Activated T-helper 17 cell treated with anti-CD3 and anti-CD28 coated beads, Interleukin-2, amount 50 U/mL, for 72 hours (primary cell): ENCODE data around the gene TGFBI. TPM values are rescaled to one million over a fixed set of nuclear protein-coding genes. Genes with fewer than 3 reads are reported as not detected.

Experiments
- ATAC-seq: fragments of 150-1000 bp; cut with Tn5 transposase; replicated peaks from 2 replicates; pipeline ENCODE4 v1.10.0; 2021; ENCODE audit warnings: mild to moderate bottlenecking, moderate library complexity
- H3K27ac Mint-ChIP-seq: one replicate; pipeline ENCODE4 v1.8.0; 2022; ENCODE audit warnings: mixed read lengths
- H3K27me3 Mint-ChIP-seq: one replicate; pipeline ENCODE4 v1.8.0; 2022; ENCODE audit warnings: mixed read lengths
- H3K36me3 Mint-ChIP-seq: one replicate; pipeline ENCODE4 v1.8.0; 2022; ENCODE audit warnings: low read depth, mild to moderate bottlenecking, mixed read lengths
- H3K4me1 Mint-ChIP-seq: one replicate; pipeline ENCODE4 v1.8.0; 2022; ENCODE audit warnings: mixed read lengths
- H3K4me3 Mint-ChIP-seq: one replicate; pipeline ENCODE4 v1.8.0; 2022; ENCODE audit warnings: mild to moderate bottlenecking, mixed read lengths
- H3K9me3 Mint-ChIP-seq: one replicate; pipeline ENCODE4 v1.8.0; 2022; ENCODE audit warnings: mixed read lengths
- total RNA-seq, 2 donors: library from RNA; stranded (reverse); gene quantifications; one replicate each; pipeline ENCODE4 v1.2.3, GENCODE V29; 2022

The TGFBI gene
- total RNA-seq, 2 donors from 2014 or later = 0.78 TPM; not detected in 1

DNA sequence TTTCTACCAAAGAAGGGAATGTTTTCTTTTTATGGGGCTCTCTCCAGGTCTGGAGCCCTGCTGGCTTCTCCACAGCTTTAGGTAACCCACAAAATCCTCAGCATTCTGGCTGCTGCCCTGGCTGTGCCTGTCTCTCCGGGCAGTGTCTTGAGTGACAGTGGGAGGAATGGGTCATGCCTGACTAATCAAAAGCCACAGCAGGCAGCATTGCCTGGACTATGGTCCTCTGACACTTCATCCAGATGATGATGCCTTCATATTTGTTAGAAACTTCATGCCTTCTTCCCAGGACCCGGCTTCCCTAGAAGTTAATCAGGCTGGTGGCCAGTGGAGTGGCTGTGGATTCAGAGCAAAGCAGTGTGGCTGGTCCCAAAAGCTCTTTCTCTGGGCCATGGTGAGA lies 32.2 kb upstream of the TGFBI start:
- H3K9me3 Mint-ChIP-seq = no peaks in the 10 kb centered on the region
- H3K4me1 Mint-ChIP-seq = no peaks in the 10 kb centered on the region
- no peaks in the 10 kb centered on the region for H3K36me3 Mint-ChIP-seq

DNA sequence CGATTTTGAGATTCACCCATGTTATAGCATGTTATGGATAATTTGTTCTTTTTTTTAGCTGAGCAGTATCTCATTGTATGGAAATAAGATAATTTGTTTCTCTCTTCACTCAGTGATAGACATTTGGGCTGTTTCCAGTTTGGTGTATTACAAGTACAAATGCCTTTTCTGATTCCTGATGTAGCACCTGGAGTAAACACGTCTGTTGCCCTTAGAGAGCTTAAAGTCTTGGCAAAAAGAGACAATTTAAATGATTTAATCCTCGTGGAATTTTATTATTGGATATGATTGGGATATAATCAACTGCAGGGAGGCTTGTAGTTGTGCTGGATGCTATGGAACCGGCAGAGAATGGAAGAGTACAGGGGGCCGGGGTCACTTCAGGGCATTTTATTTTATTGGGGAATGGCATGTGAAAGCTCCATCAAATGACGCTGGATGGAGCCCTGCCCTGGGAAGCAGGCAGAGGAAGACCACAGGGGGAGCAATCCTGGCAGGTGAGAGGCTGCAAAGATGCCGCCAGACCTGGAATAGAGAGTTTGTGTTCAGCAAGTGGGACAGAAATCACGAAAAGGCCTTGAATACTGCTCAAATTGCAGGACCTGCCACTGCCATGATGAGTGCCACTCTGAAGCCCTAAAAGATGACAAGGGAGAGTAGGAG lies 31.0 kb upstream of the TGFBI start:
- ATAC-seq = no peak
- peaks cover 17% of the 10 kb centered on the region for H3K27me3 Mint-ChIP-seq
- no peaks in the 10 kb centered on the region for H3K9me3 Mint-ChIP-seq
- H3K27ac Mint-ChIP-seq = no peak overlapping the region
- H3K36me3 Mint-ChIP-seq = no peaks in the 10 kb centered on the region
- no peak overlapping the region for H3K4me3 Mint-ChIP-seq
- no peaks in the 10 kb centered on the region for H3K4me1 Mint-ChIP-seq

More for the DNA sequence above, 32.2 kb upstream of the TGFBI start:
- no peak overlapping the region for H3K4me3 Mint-ChIP-seq
- peaks cover 17% of the 10 kb centered on the region for H3K27me3 Mint-ChIP-seq
- ATAC-seq = no peak
- no peak overlapping the region for H3K27ac Mint-ChIP-seq

GRCh38 chr5:135998889-135999288 lies 29.9 kb upstream of the TGFBI start:
- Mint-ChIP-seq H3K4me1 (no peaks in the 10 kb centered on the region), H3K27ac (no peak overlapping the region), H3K9me3 (no peaks in the 10 kb centered on the region), H3K36me3 (no peaks in the 10 kb centered on the region), H3K4me3 (no peak overlapping the region), H3K27me3 (peaks cover 17% of the 10 kb centered on the region)
- ATAC-seq = no peak

DNA sequence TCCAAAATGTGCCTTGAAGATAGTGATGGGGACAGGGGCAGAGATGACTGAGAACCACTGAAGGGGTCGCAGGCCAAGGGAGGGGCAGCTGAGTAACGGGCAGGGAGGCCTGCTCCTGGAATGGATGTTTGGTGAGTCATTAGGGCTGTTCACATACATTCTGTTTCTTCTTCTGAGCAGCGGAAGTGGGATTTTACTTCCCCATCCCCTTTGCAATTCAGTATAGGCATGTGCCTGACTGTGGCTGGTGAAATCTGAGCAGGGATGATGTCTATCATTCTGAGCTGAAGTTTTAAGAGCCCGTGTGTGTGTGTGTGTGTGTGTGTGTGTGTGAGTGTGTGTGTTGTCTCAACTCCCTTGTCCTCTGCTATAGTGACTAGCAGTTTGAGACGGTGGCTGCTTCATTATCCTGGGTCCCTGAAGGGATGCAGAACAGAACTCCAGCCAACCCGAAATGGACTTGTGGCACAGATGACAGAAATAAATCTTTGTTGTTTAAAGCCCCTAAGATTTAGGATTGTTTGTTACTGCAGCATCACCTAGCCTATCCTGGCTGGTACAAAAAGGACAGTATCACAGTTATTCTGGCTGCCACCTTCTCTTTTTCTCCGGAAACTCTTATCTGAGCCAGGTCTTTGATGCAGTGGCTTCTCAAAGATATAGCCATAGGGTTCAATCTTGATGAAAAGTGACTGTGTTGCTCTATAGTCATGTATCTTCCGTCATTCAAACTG lies 29.2 kb upstream of the TGFBI start:
- ATAC-seq = no peak
- Mint-ChIP-seq H3K4me1 (no peaks in the 10 kb centered on the region), H3K27me3 (peaks cover 17% of the 10 kb centered on the region), H3K9me3 (no peaks in the 10 kb centered on the region), H3K4me3 (no peak overlapping the region), H3K36me3 (no peaks in the 10 kb centered on the region), H3K27ac (no peak overlapping the region)

- Mint-ChIP-seq H3K4me3 (no peak overlapping the region), H3K27ac (no peak overlapping the region), H3K36me3 (no peaks in the 10 kb centered on the region), H3K27me3 (peaks cover 13% of the 10 kb centered on the region), H3K4me1 (no peaks in the 10 kb centered on the region), H3K9me3 (no peaks in the 10 kb centered on the region)
- ATAC-seq = no peak
Measured at GRCh38 chr5:136000147-136000546, 28.6 kb upstream of the TGFBI start.

DNA sequence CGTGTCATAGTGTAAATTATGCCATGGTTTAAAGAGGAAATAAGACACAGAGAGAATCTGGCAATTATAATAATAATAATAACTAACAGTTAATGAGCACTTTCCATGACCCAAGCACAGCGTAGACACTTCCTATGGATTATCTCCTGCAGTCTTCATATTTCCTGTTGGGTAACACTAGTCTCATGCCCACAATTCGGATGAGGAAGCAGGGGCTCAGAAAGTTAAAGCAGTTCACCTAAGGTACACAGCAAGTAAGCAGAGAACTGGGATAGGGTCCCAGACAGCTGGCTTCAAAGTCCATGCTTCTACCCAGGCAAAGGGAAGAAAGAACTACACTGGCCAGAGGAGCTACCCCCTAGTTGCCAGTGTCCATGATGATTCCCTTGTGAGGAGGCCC lies 27.9 kb upstream of the TGFBI start:
- H3K4me1 Mint-ChIP-seq = no peaks in the 10 kb centered on the region

DNA sequence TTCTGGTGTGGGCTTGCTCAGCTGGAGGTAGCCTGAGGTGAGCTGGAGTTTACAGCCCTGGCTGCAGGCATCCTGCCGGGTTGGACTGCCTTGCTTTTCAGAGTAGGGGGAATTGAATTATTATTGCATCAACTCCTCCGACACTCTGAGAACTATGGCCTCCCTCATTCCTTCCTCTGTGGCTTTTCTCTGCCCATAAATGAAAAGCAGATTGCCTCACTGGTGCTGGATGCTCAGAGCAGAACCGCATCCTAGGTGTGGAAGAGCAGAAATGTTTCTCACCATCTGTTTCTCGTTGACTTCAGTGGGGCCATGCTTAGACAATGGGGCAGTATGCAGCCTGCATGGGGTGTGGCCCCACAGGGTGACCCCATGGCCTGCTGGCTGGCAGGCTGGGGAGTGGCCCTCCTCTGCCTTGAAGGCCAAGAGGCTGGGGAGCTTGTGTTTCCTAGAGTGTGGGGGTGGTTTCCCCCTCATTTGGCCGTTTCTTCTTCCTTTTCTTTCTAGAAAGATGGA lies 27.3 kb upstream of the TGFBI start:
- Mint-ChIP-seq H3K4me1 (no peaks in the 10 kb centered on the region), H3K4me3 (no peak overlapping the region), H3K36me3 (no peaks in the 10 kb centered on the region), H3K9me3 (no peaks in the 10 kb centered on the region), H3K27me3 (peaks cover 9% of the 10 kb centered on the region), H3K27ac (no peak overlapping the region)
- no peak for ATAC-seq

More for the DNA sequence above, 27.9 kb upstream of the TGFBI start:
- H3K4me3 Mint-ChIP-seq = no peak overlapping the region
- no peaks in the 10 kb centered on the region for H3K9me3 Mint-ChIP-seq
- no peak overlapping the region for H3K27ac Mint-ChIP-seq
- H3K27me3 Mint-ChIP-seq = peaks cover 13% of the 10 kb centered on the region
- ATAC-seq = no peak
- no peaks in the 10 kb centered on the region for H3K36me3 Mint-ChIP-seq

DNA sequence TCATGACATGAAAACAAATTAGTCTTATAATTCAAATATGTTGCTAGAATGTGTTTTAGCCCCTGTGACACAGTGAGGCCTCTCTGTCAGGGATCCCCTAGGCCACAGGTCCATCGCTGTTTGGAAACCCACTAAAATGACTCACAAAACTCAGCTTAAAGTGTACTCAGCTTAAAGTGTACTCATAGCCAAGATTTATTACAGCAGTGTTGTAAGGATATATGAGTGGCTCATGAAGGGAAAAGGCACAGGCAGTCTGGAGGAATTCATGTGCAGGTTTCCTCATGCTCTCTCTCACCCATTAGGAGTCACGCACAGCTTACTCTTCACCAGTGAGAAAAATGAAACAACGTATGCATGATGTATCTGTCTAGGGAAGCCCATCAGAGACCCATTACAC lies 24.4 kb upstream of the TGFBI start:
- ATAC-seq = no peak
- no peak overlapping the region for H3K4me3 Mint-ChIP-seq
- H3K27ac Mint-ChIP-seq = no peak overlapping the region
- peaks cover 15% of the 10 kb centered on the region for H3K27me3 Mint-ChIP-seq
- no peaks in the 10 kb centered on the region for H3K36me3 Mint-ChIP-seq
- H3K4me1 Mint-ChIP-seq = no peaks in the 10 kb centered on the region
- H3K9me3 Mint-ChIP-seq = no peaks in the 10 kb centered on the region

DNA sequence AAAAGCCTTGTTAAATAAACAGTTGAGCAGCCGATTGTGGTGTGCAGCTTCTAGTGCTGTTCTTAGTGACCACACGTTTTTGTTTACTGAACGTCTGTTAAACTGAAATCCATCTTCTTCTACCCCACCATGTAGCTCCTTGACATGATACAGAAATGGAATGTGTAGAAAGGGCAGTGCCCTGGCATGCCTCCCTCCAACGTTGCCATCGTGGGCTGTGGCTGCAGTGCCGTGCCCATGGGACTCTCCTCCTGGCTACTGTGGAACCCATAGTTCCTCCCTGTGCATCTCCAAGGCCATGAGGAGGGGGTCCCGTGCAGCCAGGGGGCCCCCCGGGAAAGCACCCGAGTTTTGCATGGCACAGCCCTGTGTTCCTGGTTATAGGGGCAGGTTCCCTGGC lies 23.3 kb upstream of the TGFBI start:
- H3K27me3 Mint-ChIP-seq = peaks cover 12% of the 10 kb centered on the region

GRCh38 chr5:136006164-136006563 lies 22.6 kb upstream of the TGFBI start:
- no peak overlapping the region for H3K4me3 Mint-ChIP-seq
- no peak for ATAC-seq
- H3K9me3 Mint-ChIP-seq = no peaks in the 10 kb centered on the region
- H3K27me3 Mint-ChIP-seq = peaks cover 12% of the 10 kb centered on the region
- H3K27ac Mint-ChIP-seq = no peak overlapping the region
- H3K4me1 Mint-ChIP-seq = no peaks in the 10 kb centered on the region
- no peaks in the 10 kb centered on the region for H3K36me3 Mint-ChIP-seq

More for the DNA sequence above, 23.3 kb upstream of the TGFBI start:
- Mint-ChIP-seq H3K36me3 (no peaks in the 10 kb centered on the region), H3K4me1 (no peaks in the 10 kb centered on the region), H3K27ac (no peak overlapping the region), H3K9me3 (no peaks in the 10 kb centered on the region), H3K4me3 (no peak overlapping the region)
- ATAC-seq = no peak

GRCh38 chr5:136006761-136007251 lies 22.0 kb upstream of the TGFBI start:
- Mint-ChIP-seq H3K9me3 (no peaks in the 10 kb centered on the region), H3K36me3 (no peaks in the 10 kb centered on the region), H3K27ac (no peak overlapping the region), H3K27me3 (peaks cover 18% of the 10 kb centered on the region), H3K4me3 (no peak overlapping the region), H3K4me1 (no peaks in the 10 kb centered on the region)
- ATAC-seq = no peak

DNA sequence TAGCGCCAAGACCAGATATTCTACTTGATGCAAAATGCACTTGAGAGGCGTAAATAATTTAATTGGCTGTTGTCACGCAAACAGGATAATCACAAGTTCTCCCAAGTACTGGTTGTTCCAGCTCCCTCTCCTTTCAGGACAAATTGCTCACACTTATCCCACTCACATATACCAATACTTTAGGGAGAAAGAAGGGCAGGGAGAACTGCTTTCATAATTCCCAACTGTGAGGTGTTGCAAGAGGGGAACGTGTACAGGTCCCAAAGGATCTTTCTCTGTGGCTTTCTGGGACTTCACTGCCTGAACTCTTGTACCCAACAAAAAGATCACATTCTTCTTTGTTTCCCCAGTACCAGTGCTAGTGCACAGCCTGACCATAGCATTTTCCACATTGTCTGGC lies 21.5 kb upstream of the TGFBI start:
- H3K9me3 Mint-ChIP-seq = no peaks in the 10 kb centered on the region
- H3K4me1 Mint-ChIP-seq = no peaks in the 10 kb centered on the region
- H3K36me3 Mint-ChIP-seq = no peaks in the 10 kb centered on the region
- no peak overlapping the region for H3K4me3 Mint-ChIP-seq
- no peak overlapping the region for H3K27ac Mint-ChIP-seq
- H3K27me3 Mint-ChIP-seq = peaks cover 23% of the 10 kb centered on the region
- no peak for ATAC-seq

GRCh38 chr5:136011414-136012001 lies 17.3 kb upstream of the TGFBI start:
- Mint-ChIP-seq H3K4me1 (no peaks in the 10 kb centered on the region), H3K36me3 (no peaks in the 10 kb centered on the region), H3K27ac (no peak overlapping the region), H3K4me3 (no peak overlapping the region), H3K9me3 (no peaks in the 10 kb centered on the region), H3K27me3 (peaks cover 45% of the 10 kb centered on the region)
- no peak for ATAC-seq

- no peak for ATAC-seq
Measured at GRCh38 chr5:136012041-136012804, 16.6 kb upstream of the TGFBI start.

More at GRCh38 chr5:136012041-136012804, 16.6 kb upstream of the TGFBI start:
- H3K36me3 Mint-ChIP-seq = no peaks in the 10 kb centered on the region
- no peak overlapping the region for H3K4me3 Mint-ChIP-seq
- no peaks in the 10 kb centered on the region for H3K9me3 Mint-ChIP-seq
- H3K4me1 Mint-ChIP-seq = no peaks in the 10 kb centered on the region
- H3K27me3 Mint-ChIP-seq = peaks cover 46% of the 10 kb centered on the region
- H3K27ac Mint-ChIP-seq = no peak overlapping the region
